HG02623 (cell line): ENCODE results near the gene TXNRD2.

ENCODE experiments used
- ATAC-seq: cut with Tn5 transposase; IDR thresholded peaks from one replicate; pipeline ENCODE4 v1.9.1; 2021; ENCODE audit warnings: moderate library complexity; ENCODE audit not compliant: unreplicated experiment

Gene TXNRD2

DNA sequence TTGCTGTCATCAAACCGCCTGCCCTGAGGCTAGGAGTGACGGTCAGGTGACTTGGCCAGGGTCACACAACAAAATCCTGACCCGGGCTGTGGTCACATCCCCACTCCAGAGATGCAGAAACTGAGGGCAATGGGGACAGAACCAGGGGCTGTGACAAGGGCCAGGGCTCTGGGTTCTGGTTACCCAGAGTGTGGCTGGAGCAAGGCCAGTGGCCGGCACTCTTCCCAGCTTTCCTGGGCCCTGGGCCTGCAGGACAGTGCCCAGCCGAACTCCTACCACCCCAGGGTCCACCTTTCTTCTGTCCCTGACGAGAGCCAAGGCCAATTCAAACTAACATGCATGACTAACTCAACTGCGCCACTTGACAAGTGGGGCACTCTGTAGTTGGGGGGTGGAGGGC is 39.1 kb upstream of the TXNRD2 start:
- ATAC-seq = no peak

DNA sequence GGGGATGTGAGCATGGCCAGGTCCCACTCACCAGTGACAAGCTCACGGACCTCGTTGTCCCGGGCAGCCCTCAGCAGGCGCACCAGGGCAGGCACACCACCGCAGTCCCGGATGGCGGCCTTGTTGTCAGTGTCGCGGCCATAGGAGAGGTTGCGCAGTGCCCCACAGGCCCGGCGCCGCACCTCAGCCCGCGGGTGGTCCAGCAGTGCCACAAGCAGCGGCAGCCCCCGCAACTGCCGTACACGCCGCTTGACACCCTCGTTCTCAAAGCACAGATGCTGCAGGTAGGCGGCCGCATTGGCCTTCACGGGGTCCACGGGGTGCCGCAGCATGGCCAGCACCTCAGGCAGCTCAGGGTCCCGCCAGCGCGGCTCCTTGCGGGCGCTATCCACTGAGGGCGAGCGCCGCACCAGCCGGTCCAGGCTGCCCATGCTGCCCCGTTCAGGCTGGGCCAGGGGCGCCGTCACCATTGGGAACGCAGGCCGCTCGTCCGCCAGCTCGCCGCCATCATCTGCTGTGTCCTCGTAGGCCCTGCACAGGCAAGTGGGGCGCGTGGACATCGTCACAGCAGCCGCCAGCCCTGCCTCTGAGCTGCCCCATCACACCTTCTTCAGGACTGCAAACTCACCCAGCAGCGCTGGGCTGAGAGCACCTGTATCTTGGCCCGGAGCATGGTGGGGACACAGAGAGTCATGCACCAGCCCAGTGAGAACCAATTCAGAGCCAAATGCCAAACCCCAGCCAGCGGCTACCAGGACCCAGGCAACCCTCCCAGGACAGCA is 38.3 kb upstream of the TXNRD2 start:
- no peak for ATAC-seq

DNA sequence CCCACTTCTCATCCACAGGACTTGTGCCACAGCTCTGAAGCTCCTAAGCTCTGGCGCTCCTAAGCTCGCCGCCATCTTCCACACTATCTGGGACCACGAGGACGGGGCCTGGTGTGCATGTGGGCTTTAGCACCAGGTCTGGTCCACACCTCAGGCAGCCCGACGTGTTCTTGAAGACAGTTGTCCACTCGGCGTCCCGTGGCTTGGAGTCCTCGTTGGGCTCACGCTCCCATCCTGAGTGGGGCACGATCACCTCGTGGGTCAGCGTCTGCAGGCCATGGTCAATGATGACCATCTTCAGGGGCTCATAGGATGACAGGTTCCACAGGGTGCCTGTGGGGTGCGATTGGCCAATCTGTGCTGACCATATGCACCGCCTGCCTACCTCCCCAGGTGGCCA is 37.1 kb upstream of the TXNRD2 start:
- ATAC-seq = no peak

DNA sequence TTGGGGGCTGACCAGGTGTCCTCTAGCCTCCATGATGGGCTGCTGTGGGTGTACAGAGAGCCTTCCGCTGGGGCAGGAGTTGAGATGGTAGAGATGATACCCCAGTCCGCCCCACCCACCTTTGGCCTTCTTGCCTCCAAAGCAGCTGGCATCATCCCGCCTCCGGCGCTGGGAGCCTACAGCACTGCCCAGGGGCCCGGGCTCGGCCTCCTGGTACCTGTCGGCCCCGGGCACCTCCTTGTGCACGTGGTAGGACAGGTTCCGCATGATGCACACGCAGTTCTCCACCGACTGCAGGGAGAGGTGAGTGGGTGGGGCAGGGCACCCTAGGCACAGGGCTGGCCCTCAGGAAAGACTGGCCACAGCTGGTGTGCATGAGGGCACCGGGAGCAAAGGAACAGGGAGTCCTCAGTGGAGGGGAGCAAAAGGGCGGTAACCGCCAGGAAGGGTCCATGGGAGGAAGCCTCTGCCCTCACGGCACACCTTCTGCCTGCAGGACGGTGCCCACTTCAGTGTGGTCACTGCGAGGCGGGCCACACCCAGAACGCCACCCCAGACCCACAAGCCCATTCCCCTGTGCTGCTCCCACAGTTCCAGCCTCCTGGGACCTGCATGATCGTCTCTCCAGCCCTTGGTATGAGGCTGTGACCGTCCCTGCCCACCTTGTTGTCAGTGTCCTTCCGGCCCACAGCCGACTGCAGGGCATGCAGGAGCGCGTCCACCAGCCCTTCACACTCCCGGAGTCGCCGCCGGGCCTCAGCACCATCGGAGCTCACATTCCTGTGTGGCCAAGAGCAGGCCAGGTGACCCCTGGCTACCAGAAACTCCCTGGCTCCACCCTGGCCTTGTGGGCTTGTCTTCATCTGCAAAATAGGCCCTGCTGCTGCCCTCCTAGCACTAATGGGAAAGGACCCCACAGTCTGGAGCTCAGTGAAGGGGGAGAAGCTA is 36.0 kb upstream of the TXNRD2 start:
- ATAC-seq = no peak

DNA sequence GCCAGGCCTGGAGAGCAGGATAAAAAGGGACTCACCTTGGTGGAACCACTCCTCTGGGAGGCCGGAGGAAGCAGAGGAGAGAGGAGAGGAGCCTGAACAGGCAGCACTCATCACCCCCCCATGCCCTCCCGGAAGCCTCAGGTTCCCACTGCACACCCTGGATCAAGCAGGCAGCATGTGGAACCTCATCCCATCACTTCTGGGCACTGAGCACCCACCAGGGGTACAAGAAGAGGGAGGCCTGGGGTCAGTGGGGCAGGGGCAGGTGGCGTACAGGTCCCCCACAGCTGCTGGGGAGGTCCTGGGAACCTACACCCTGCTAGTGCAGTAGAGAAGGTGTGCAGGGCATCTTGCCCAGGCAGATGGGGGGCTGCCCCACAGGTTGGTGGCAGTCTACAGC is 35.1 kb upstream of the TXNRD2 start:
- ATAC-seq = no peak

DNA sequence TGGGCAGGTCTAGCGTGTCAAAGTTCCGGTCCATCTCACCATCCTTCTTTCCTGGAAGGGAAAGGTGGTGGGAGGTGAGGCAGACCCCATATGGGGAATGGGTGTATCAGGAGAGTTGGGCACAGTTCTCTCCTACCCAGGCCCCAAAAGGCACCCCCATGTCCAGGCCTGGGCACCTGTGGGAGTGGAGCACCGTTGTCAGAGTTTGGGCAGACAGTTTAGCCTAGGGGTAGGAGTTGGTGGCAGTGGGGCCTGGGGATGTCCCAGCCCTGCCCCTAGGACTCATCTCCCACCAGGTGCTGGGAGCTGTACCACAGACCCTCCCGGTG is 34.1 kb upstream of the TXNRD2 start:
- no peak for ATAC-seq

DNA sequence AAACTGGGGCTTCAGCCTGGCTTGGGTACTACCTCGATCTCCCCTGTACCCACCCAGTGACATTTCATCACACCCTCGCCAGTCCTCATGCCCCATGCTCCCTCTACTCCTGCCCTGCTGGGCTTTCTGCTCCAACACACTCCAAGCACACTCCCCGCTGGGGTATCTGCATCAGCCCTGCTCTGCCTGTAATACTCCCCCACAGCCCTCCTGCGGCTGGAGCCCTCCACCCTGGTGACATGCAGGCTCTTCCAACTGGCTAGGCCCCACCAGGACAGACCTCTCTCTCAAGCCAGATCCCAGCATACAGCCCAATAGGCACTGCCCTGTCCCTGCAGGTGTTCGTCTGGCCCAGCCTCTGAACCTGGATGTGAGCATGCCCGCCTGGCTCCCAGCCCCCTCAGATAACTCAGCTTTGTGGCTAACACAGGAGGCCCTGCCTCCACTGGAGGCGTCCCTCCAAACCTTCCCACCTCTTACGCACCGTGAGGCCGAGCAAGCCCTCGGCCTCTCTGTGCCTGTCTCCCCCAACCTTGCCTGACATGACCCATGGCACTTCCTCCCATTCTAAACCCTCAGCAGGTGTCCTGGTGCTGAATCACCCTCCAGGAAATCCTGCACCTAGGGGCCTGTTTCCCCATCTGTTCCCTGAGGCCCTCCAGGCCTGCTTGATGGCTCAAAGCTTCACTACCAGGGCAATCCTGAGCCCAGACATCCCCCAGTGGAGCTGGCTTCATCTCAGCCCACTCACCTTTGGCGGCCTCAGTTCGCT is 33.5 kb upstream of the TXNRD2 start:
- ATAC-seq = no peak

DNA sequence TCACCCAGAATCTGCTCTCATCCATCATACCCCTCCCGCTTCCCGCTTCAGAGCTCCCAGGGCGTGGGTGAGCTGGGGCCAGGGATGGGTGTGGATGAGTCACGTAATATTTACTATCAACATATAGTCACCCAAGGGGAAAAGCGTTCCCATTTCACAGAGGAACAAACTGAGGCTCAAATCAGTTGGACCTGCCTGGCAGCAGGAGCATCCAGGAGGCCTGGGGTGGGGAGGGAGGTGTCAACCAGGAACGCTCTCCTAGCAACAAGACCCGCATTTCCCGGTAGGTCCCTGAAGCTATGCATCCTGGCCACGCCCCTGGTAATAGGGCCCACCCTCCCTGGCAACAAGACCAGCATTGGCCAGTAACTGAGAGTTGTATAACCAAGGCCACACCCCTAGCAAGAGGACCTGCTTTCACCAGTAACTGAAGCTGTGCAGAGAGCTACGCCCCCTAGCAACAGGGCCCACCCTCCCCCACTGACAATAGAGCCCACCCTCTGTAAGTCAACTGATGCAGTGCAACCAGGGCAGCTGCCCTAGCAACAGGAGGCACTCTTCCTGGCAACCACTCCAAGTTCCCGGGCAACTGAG is 32.7 kb upstream of the TXNRD2 start:
- no peak for ATAC-seq

DNA sequence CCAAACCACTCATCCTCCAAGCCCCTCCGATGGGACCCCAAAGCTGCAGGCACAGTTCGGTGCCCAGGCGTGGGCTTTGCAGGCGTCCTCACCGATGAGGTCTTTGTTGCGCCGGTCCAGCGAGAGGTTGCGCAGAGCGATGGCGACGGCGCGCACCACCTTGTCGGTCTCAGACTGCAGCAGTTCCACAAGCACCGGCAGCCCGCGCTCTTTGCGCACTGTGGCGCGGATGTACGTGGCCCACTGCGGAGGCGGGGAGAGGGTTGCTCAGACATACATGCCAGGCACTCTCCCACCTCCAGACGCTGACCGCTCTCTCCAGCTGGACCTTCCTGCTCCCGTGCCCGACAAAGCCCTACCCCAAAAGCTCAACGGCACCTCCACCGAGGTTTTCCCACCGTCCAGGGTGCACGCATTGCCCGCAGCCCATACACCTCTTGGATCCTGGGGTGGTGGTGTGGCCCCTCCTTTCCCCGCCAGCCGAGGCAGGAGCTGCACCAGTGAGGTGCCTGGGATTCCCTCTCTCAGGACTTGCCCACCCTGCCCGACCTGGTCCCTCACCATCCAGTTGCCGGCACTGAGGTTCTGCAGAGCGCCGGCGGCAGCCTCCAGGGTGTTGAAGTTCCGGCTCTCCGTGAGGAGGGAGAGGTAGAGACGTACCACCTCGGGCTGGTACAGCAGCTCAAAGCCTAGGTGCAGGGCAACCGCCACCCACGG is 32.1 kb upstream of the TXNRD2 start:
- ATAC-seq = no peak

DNA sequence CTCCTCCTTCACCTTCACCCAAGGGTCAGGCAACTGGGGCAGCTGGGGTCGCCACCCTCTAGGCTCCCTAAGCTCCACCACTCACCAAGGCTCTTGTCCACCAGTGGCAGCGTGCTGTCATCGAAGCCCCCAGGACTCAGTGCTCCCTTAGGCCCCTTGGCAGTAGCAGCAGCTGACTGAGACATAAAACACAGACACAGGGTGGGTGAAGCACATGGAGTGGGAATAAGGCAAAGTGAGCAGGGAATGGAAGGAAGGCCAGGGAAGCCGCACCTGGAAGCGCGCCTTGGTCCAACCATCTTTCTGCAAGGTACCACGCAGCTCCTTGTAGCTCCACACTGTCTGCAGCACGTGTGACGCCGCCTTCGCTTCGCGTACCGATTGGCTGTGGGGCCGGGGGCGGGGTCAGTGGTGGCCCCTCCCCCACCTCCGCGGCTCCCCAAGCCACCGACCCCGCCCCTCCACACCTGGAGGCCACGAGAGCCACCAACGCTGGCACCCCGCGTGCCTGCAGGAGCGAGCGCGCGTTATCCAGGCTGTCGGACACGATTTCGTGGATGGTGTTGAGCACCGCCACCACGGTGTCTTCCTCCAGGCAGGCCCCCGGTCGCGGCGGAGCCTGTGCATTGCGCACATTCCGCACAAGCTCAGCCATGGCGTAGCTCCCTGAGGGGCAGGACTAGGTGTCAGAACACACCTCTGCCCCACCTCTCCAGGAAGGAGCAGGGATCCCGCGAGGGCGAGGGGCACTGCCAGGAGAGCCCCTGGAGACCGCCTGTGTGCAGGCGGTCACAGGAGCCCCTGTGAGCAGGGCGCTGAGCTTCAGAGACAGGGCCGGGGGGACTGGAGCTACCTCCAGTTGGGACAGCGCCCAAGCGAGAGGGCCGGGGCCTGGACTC is 31.3 kb upstream of the TXNRD2 start:
- no peak for ATAC-seq

DNA sequence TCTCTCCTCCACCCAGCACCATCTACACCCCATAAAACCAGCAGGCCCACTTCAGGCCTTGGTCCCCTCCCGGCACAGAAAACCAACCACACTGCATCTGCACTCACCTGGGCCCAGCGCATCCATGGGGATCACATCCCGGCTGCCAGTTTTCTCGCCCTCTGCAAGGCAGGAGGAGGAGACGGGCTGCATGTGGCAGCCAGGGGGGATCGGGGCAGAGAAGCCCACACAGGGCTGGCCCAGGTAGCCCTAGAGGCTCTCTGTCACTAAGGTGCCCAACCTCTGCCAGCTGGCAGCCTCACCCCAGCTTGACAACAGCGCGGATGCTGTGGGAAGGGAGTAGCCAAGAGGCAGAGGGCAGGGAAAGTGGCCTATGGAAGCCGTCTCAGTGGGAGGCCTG is 30.6 kb upstream of the TXNRD2 start:
- ATAC-seq = no peak

DNA sequence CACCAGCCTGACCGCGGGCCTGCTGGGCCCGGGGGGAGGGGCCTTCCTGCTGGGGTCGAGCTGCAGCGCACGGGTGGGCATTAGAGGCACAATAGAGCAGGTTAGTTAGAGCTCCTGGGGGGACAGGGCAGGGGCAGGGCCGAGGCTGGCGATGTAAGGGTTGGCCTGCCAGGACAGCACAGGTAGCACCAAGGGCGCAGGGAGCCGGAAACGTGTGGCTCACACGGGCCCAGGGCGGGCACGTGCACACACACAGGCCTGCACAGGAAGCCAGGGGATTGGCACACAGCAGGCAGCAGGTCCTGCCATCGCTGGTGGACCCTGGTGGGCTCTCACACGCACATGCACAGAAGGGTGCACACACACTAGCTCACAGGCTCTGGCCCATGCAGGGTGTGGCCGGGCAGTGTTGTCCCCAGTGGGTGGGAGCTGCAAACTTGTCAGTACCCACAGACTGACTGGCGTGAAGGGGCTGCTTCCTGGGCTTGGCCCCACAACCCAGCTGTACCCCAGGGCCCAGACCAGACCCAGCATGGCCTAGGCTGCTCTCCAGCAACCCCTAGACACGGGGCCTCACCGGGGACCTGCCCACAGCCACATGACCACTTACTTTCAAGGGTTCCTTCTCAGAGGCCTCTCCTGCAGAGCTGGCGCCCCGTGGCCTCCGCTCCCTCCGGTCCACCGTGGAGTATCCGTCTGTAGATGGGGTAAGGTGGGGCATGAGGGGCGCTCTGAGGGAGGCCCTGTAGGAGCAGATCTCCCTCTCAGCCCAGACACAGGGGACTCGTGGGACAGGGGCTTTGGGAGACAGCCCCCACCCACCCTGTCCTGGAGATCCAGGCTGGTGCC is 29.9 kb upstream of the TXNRD2 start:
- ATAC-seq = no peak

DNA sequence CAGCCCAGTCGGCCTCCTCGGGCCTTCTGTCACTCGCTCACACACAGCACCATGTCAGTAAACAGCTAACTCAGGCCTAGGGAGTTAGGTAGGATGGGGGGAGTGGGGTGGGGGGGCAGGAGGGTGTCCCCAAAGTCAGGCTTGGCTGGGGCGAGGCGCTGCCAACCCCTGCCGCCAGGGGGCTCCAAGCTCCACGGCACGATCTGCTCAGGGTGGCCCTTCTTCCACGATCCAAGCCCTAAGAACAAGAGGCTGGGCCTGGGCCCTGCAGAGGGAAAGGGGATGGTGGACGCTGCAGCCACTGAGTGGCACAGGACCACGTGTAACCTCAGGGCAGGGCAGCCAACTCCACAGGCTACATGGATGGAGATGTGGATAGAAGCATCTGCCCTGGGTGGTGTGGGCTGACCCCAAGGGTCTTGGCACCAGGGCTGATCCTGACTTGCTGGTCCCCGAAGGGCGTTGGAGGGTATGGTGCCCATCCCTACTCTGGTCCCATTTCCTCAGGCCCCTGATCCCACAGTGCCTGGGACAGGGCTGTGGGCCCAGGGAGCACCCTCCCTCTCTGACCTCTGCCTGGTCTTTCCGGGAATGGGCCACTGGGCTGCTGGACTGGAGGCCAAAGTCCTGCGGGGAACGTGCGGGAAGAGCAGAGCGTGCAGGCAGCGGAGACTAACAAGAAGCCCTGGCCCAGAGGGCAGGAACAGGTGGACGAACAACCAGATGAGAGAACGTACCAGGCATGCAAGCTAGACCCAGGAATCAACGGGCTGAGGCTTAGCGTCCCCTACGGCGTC is 29.1 kb upstream of the TXNRD2 start:
- no peak for ATAC-seq

DNA sequence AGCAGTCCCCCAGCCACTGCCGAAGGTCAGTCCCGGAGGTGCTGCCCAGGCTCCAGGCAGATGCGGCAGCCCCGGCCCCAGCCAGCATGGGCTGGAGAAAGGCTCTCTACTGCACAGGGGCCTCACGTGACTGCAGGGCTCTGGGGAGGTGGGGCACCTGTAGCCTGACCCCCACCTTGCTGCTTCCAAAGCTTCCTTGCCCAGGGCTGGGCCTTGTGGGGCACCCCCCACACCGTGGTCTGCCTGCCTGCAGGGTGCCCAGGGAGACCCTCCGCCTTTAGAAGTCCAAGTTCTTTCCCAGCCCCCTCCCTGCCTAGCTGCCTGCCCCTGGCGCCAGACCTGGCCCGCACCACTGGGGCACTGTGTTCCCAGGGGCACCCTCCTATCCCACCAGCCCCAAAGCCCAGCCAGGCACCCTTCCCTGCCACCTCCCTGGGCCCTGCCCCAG is 28.4 kb upstream of the TXNRD2 start:
- no peak for ATAC-seq

DNA sequence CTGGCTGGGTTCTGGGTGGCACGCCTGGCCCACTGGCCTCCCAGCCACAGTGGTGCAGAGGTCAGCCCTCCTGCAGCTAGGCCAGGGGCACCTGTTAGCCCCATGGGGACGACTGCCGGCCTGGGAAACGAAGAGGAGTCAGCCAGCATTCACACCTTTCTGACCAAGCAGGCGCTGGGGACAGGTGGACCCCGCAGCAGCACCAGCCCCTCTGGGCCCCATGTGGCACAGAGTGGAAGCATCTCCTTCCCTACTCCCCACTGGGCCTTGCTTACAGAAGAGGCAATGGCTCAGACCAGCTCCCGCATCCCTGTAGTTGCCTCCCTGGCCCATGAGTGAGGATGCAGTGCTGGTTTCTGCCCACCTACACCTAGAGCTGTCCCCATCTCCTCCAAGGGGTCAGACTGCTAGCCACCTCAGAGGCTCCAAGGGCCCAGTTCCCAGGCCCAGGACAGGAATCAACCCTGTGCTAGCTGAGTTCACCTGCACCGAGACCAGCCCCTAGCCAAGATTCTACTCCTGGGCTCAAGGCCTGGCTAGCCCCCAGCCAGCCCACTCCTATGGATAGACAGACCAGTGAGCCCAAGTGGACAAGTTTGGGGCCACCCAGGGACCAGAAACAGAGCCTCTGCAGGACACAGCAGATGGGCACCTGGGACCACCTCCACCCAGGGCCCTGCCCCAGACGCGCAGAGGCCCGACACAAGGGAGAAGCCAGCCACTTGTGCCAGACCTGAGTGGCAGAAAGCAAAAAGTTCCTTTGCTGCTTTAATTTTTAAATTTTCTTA is 27.7 kb upstream of the TXNRD2 start:
- ATAC-seq = no peak

DNA sequence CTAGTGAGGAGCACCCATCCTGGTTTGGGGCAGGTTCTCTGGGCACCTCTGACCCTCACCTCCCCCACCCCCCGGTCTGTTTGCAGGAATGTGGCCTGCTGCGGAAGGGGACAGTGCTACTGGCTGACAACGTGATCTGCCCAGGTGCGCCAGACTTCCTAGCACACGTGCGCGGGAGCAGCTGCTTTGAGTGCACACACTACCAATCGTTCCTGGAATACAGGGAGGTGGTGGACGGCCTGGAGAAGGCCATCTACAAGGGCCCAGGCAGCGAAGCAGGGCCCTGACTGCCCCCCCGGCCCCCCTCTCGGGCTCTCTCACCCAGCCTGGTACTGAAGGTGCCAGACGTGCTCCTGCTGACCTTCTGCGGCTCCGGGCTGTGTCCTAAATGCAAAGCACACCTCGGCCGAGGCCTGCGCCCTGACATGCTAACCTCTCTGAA is 26.9 kb upstream of the TXNRD2 start:
- no peak for ATAC-seq
